ENCODE results near the gene HLA-DOB.

Gene HLA-DOB

DNA sequence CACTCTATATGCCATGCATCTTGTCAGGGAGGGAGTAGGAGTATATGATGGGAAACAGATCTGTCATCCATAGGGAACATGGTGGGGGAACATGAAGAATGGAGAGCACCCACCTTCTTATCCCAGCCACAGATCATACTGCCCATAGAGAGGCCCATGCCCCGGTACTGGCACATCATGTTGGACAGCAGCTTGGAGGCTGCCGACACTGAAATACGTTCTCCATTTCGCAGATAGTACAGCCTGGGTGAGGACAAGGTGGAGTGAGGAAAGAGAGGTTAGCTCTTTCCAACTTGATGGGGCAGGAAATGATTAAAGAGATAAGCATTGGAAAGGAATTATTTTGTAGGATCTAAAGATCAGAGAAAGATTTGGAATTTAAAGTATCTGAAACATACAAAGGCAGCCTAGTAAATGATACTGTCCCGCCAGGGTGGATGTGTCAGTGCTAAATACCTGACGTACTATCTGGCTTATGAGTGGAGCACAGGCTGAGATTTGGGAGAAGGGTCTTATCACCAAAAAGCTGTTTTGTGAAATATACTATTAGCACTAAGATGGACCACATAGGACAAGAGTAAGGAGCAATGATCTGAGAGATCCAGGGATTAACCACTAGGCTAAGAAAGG, 25.3 kb upstream of the HLA-DOB start:
- no peaks in the 10 kb centered on the region for H3K36me3 Mint-ChIP-seq (ENCODE audit: low read depth)
- peak overlapping the region; percentile 55 to 76 (median 73) for H3K4me3 Mint-ChIP-seq
- H3K4me1 Mint-ChIP-seq: peaks cover 18% of the 10 kb centered on the region
- TF ChIP-seq, protein P1, sequence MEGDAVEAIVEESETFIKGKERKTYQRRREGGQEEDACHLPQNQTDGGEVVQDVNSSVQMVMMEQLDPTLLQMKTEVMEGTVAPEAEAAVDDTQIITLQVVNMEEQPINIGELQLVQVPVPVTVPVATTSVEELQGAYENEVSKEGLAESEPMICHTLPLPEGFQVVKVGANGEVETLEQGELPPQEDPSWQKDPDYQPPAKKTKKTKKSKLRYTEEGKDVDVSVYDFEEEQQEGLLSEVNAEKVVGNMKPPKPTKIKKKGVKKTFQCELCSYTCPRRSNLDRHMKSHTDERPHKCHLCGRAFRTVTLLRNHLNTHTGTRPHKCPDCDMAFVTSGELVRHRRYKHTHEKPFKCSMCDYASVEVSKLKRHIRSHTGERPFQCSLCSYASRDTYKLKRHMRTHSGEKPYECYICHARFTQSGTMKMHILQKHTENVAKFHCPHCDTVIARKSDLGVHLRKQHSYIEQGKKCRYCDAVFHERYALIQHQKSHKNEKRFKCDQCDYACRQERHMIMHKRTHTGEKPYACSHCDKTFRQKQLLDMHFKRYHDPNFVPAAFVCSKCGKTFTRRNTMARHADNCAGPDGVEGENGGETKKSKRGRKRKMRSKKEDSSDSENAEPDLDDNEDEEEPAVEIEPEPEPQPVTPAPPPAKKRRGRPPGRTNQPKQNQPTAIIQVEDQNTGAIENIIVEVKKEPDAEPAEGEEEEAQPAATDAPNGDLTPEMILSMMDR (IDR thresholded peaks at IDR 0.05; ENCODE audit: unreplicated experiment in 3 of 3): no peak
- H3K27me3 Mint-ChIP-seq (ENCODE audit: low read depth): peaks cover 72% of the 10 kb centered on the region
- no peaks in the 10 kb centered on the region for H3K9me3 Mint-ChIP-seq
- H3K27ac Mint-ChIP-seq: no peak overlapping the region

DNA sequence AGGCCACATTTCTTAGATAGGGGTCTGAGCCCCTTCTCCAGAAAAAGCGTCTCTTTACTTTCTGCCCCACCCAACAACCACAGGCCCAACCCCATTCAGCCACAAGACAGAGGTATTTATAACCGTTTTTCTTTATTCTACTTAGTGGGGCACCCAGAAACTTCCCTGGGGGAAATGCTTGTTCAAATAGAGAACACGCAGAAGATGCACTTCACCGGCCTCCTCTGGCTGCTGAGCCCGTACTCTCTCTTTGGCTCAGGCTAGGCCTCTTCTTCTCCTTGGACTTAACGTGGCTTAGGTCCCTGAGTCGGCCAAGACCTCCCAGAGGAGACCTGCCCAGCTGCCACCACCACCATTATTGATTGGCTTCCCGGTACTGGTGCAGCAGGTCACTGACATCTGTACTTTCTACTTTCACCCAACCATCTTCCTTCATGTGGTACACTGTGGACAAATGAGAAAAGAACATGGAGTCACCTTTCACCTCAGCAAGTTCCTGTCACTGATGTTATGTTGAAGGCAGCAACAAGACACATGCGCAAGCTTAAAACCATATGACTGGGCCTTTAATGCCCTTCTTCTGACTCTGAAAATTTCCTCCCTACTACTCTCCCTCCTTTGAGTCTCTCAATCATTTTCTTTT, 23.9 kb upstream of the HLA-DOB start:
- Mint-ChIP-seq H3K27me3 (ENCODE audit: low read depth) (peaks cover 64% of the 10 kb centered on the region), H3K9me3 (no peaks in the 10 kb centered on the region), H3K4me3 (peak overlapping the region in 1 of 3 experiments; percentile 58), H3K4me1 (peaks cover 24% of the 10 kb centered on the region), H3K27ac (no peak overlapping the region), H3K36me3 (ENCODE audit: low read depth) (no peaks in the 10 kb centered on the region)
- TF ChIP-seq, protein P1 (IDR thresholded peaks at IDR 0.05; ENCODE audit: unreplicated experiment in 3 of 3): no peak

DNA sequence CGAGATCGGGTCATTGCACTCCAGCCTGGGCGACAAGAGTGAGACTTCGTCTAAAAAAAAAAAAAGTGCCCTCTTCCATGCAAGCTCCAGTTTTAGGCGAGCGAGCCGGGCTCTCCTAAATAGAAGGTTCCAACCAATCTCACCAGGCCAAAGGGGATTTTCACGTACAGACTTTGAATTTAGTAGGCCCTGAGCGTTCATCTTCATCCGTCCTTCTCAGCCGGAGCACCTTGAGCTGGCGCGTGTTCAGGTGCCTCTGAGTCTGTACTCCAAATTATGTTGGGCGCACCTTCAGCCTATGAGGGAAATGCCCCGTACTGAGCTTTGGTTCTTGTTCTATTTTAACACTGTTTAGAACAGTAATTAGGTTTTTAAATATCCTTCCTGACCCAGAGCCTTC, 22.6 kb upstream of the HLA-DOB start:
- H3K27ac Mint-ChIP-seq: no peak overlapping the region
- H3K4me3 Mint-ChIP-seq: peak overlapping the region in 2 of 3 experiments; percentile 37 to 41
- TF ChIP-seq, protein P1 (IDR thresholded peaks at IDR 0.05; ENCODE audit: unreplicated experiment in 3 of 3): no peak
- H3K27me3 Mint-ChIP-seq (ENCODE audit: low read depth): peaks cover 55% of the 10 kb centered on the region
- H3K4me1 Mint-ChIP-seq: peaks cover 18% of the 10 kb centered on the region
- no peaks in the 10 kb centered on the region for H3K9me3 Mint-ChIP-seq
- no peaks in the 10 kb centered on the region for H3K36me3 Mint-ChIP-seq (ENCODE audit: low read depth)

DNA sequence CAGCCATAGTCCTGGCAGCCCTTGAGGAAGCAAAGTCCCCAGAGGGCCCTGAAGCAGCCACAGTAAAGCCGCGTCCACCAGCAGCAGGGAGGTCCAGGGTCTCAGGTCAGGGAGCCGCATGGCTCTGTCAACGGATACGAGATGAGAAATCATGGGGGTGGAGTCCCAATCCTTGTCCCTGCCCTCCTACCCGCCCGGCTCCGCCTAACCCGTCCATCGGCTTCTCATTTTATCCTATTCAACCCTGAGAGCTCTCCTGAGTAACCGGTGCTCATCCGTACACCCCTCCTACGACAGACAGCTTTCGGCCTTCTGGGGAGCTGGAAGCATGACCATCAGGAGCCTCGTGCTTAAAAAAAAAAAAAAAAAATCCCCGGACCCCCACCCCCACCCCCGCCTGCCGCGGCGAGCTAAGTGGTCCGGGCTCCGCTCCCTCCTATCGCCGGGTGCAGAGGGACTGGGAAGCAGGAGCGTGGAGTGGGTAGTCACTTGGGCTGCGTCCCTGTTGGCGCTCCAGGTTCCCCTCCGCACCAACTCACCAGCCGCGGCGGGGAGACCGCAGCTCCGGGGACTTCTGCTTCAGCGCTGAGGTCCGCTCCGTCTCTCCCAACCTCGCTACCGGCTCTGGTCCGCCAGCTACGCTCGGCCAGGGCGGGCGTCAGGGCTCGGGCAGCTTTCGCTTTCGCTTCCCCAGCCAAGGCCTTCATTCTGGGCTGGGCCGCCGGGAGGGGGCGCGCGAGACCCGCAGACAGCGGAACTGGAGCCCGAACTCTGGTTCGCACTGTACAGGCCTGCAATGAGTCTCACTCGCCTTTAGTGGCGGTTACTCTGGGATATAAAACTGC, 21.5 kb upstream of the HLA-DOB start, which contains the start of gene TAP2:
Gene TAP2, minus strand, starts transcription at position 626 of the 845 bp plus-strand sequence. Its CDS starts 506 bp downstream, at position 120.
- Mint-ChIP-seq H3K27ac (peak within 1 kb of the TSS; percentile 75 to 95 (median 94)), H3K9me3 (no peaks in the 10 kb centered on the region), H3K4me3 (peak within 1 kb of the TSS; percentile 94 to 95 (median 95)), H3K27me3 (ENCODE audit: low read depth) (peaks cover 45% of the 10 kb centered on the region), H3K4me1 (peaks cover 14% of the 10 kb centered on the region), H3K36me3 (ENCODE audit: low read depth) (no peaks in the 10 kb centered on the region)
- TF ChIP-seq, protein P1 (IDR thresholded peaks at IDR 0.05; ENCODE audit: unreplicated experiment in 3 of 3): peak; percentile 94 to 98 (median 96)

DNA sequence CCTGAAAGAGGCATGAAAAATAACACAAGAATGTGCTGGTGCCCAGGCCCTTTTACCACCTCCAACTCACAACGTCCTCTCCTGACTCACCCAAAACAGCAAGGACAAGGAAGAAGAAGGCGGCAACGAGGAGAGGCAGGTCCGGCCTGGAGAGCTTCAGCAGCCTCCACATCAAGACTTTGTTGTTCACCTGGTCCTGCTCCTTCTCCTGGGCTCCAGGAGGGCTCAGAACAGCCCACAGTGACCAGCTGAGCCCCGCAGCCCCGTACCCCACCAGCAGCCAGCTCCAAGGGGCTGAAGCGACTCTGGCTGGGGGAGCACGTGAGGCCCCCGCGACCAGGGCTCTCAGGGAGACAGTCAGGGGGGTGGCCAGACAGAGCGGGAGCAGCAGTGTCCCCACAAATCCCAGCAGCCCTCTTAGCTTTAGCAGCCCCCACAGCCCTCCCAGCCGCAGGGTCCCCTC, 20.9 kb upstream of the HLA-DOB start:
- Mint-ChIP-seq H3K27me3 (ENCODE audit: low read depth) (peaks cover 40% of the 10 kb centered on the region), H3K36me3 (ENCODE audit: low read depth) (no peaks in the 10 kb centered on the region), H3K4me3 (peak overlapping the region; percentile 94 to 95 (median 95)), H3K4me1 (peaks cover 10% of the 10 kb centered on the region), H3K27ac (peak overlapping the region; percentile 75 to 95 (median 94)), H3K9me3 (no peaks in the 10 kb centered on the region)
- TF ChIP-seq, protein P1 (IDR thresholded peaks at IDR 0.05; ENCODE audit: unreplicated experiment in 3 of 3): no peak
